Fibroblast of skin of back (primary cell): ENCODE measurements around the gene GUF1. TPM values are rescaled to one million over a fixed set of nuclear protein-coding genes. Genes with fewer than 3 reads are reported as not detected.

Experiments
- DNase-seq: peaks from one replicate; pipeline ENCODE4 v3.0.0-alpha.2; 2013
- polyA plus RNA-seq, 2 experiments: library from polyadenylated mRNA; unstranded; fragments of 120-200 nt; gene quantifications; one replicate each; pipeline ENCODE4 v1.2.1, GENCODE V29; 2013; ENCODE audit not compliant: insufficient read length in 2 of 2

The GUF1 gene
- 14.5 TPM for polyA plus RNA-seq (2013, experiment 1 of 2; ENCODE audit: insufficient read length)
- polyA plus RNA-seq (2013, experiment 2 of 2; ENCODE audit: insufficient read length), result 11.3 TPM

- peak; percentile 90 for DNase-seq
Observed at GRCh38 chr4:44678094-44679041, at the start of gene GUF1. TSS of gene GUF1 (plus strand) at chr4:44678420. CDS start at chr4:44678623, 203 bp downstream.

GRCh38 chr4:44629280-44629866 is 48.8 kb upstream of the GUF1 start:
- DNase-seq, result peak; percentile 49

DNA sequence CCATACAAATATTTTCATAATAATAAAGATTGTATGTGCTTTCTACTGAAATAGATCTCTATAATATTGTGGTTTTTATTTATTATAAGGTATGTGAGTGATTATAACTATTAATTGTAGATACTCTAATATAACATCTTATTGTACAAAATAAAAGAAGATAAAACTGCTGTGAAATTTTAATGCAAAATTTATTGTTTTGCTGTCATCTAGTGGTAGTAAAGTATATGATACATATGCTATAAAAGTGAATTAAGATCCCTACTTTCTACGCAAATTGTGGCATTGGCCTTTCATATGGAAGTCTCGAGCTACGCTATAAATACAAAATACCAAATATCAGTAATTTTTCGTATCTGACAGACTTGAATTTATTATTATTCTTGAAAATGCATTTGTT is 46.1 kb upstream of the GUF1 start:
- no peak for DNase-seq

DNA sequence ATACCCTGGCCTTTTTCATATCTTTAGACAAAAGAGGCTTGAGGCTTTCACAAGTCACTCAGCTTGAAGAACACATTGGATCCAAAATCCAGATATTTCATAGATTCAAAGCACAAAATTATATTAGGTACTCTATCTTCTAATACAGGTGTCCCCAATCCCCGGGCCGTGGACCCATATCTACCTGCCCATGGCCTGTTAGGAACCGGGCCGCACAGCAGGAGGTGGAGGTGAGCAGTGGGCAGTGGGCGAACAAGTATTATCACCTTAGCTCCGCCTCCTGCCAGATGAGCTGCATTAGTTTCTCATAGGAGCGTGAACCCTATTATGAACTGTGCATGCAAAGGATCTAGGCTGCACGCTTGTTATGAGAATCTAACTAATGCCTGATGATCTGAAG is 45.5 kb upstream of the GUF1 start:
- DNase-seq, result no peak

DNA sequence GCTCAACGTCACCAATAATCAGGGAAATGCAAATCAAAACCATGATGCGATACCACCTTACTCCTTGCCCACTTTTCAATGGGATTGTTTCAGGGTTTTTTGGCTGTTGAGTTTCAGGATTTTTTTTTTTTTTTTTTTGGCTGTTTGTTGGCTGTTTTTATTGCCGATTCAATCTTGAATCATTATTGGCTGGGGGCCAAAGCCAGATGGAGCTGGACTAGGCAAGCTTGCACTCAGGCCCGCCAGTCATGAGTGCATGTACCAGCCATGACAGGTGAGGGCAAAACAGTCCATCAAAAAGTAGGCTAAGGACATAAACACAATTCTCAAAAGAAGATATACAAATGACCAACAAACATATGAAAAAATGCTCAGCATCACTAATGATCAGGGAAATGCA is 40.1 kb upstream of the GUF1 start:
- no peak for DNase-seq

DNA sequence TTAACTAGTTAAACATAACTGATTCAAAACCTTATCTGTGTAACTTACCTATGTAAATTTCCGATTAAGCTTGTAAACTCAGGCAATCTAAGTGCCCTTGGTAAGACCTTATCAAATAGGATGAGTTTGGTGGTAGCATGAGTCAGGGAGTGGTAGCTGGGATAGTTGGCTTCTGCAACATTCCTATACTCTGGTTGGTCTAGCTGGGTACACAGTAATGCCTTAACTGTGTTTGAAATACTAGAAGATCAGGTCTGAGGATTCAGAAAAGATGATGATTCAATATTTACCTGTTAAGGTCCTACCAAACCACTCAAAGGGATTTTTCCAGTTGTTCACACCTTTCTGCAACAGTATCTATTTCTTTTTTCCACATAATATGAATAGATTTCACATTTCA is 32.1 kb upstream of the GUF1 start:
- DNase-seq, result no peak

GRCh38 chr4:44651425-44651824 is 26.8 kb upstream of the GUF1 start, which contains the start of gene YIPF7:
TSS of gene YIPF7 (minus strand) at chr4:44651625. CDS start at chr4:44650100, 1,525 bp downstream.
- DNase-seq, result no peak

DNA sequence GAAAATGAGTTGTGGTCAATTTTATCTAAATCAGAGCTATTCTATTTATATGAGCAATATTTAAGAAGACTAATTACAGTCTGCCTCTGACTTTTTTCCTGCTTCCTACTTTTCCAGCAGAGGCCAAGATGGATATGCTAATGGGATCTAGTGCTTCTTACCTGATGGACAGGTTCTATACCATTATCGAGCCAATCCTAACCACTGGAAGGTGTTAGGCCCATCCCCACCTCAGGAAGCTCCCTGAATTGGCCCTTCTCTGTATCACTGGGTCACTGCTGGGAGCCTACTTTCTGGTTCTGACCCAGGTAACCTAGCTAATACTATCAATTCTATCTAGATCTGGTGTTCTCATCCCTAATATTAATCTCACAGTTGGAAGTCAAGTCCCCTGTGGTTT is 26.2 kb upstream of the GUF1 start:
- DNase-seq, result no peak

DNA sequence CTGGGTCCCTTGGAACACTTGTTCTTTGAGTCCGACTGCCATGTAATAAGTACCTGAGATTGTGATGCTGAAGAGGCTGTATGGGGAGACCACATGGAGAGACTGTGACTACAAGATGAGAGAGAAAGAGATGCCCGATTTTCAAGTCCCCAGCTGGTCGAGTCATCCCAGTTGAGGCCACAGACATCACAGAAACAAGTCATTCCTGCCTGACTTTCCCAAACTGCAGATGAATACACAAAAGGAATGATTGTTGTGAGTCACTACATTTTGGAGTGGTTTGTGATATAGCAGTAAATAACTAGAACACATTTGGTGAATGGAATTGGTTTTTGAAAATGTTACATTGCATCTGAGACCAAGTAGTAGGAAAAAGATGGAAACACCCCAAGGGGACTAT is 17.8 kb upstream of the GUF1 start:
- DNase-seq, result no peak

DNA sequence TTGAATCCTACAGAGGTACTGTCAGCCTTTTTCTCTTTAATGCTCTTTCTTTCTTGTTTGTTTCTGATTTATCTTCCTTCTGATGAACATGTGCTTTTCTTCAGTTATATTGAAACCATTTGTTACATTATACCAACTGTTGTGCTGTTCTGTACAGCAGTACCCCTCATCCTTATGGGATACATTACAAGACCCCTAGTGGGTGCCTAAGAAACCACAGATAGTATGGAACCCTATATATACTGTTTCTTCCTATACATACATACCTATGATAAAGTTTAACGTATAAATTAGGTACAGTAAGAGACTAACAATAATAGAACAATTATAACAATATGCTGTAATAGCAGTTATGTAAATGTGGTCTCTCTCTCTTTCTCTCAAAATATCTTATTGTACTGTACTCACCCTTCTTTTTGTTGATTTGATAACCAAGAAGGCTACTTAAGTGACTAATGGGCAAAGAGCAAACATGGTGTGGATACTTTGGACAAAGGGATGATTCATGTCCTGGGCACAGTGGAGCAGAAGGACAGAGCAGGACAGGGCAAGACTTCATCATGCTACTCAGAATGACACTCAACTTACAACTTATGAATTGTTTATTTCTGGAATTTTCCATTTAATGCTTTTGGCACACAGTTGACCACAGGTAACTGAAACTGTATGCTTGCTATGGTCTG is 16.1 kb upstream of the GUF1 start:
- no peak for DNase-seq

- no peak for DNase-seq
Observed at GRCh38 chr4:44662623-44663005, 15.6 kb upstream of the GUF1 start.

DNA sequence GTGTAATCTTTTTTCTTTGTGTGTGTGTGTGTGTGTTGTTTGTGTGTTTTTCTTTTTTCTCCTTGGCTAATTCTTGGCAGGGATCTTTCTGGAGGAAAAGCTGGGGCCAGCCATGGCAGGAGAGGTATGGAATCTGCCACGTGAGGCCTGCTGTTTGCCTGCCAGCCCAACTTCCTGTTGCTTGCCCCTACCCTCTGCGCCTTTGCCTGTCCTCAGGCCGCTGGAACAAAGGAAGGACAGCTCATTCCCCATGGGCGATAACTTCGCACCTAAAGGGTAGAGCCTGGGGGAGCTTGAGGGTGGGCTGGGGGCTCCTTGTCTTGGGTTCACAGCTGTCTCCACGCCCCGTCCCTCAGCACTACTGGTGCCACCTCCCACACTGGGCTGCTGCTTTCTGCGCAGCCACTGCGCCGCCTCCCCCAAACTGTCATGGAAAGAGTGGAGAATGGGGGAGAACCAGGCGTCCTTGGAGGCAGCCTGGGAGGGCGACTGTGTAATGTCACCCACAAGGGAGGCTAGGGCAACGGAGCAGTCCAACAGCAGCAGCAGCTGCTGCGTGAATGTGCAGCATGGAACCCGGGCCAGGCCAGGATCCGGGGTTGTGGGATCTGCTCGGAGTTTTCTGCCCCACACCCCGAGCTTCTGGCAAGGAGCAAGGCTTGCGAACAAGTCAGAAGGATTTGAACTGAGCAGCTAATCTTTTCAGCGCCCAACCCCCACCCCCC is 14.5 kb upstream of the GUF1 start:
- no peak for DNase-seq

- no peak for DNase-seq
Observed at GRCh38 chr4:44668526-44668925, 9.7 kb upstream of the GUF1 start.

DNA sequence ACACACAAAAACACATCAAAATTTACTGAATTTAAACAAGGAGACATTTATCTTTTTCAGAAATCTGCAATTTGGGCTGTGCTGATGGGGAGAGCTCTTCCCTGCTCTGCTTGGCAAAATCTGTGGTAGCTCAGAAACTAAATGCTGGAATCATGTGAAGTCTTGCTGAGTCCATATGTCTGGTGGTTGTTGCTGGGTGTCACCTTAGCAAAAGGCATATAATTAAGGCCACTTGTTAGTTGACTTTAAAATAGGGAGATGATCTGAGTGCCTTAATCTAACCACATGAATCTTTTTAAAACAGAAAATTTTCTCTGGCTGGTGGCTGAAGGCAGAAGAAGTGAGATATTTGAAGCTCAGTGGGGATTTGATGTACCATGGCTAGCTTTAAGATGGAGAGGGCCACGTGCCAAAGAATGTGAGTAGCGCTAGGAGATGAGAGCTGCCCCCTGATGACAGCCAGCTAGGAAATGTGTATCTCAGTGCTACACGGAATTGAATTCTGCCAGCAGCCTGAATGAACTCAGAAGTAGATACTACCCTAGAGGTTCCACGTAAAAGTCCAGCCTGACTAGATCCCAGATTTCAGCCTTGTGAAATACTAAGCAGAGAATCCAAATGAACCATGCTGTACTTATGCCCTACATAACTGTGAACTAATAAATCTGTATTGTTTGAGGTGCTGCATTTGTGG is 7.6 kb upstream of the GUF1 start:
- DNase-seq, result peak; percentile 8

GRCh38 chr4:44671636-44672035 is 6.6 kb upstream of the GUF1 start:
- no peak for DNase-seq

DNA sequence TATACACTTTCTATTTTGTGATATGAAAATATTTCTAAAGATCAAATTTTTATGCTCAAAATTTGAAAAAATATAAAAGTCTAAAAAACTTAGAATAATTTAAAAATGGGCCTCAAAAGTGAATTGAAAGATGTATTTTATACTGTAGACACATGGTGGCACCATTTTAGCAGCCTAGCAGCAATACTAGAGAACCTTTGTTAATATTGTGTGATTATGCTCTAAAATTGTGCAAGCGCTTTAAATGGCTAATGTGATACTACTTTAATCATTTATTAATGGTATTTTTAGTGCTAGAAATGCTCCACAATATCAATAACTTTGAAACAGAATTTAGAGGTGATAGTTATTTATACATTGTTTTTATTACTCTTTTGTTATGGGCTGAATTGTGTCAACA is 3.7 kb upstream of the GUF1 start:
- DNase-seq, result no peak

- DNase-seq, result no peak
Observed at GRCh38 chr4:44675366-44675765, 2.9 kb upstream of the GUF1 start.

GRCh38 chr4:44679060-44679459 is 840 bp downstream of the GUF1 start:
- no peak for DNase-seq

DNA sequence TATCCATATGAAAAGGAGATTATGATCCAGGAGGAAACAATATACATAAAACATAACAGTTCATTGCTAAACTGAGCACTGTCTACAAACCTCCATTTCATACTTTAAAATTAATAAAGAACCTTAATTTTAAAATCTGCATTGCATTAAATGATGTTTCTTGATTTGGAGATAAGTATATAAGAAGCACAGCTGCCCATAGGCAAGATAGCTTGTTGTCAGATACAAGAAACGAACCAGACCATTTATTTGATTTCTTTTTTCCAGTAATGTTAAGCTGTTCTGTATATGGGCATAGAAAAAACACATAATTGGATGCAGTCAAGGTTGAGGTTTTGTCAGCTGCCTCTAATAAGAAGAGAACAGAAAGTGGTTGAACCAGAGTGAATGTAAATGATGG is 6.4 kb downstream of the GUF1 start:
- no peak for DNase-seq

GRCh38 chr4:44700427-44700826 is 22.2 kb downstream of the GUF1 start:
- no peak for DNase-seq

GRCh38 chr4:44701037-44701436 is 22.8 kb downstream of the GUF1 start:
- no peak for DNase-seq

- no peak for DNase-seq
Observed at GRCh38 chr4:44704673-44705072, 26.5 kb downstream of the GUF1 start.
